Omental fat pad (tissue), 4 donors: ENCODE data around the gene PKM. TPM values are rescaled to one million over a fixed set of nuclear protein-coding genes. Genes with fewer than 3 reads are reported as not detected.

Experiments used
- ATAC-seq: fragments of 150-250 bp; one replicate; pipeline ENCODE4 v1.9.1; 2016; ENCODE audit warnings: mild to moderate bottlenecking, moderate library complexity; ENCODE audit not compliant: low FRiP score
- DNase-seq: peaks from one replicate; pipeline ENCODE4 v3.0.0-alpha.2; 2019; ENCODE audit warnings: low spot score
- total RNA-seq, 4 donors: library from RNA; depleted of rRNA; stranded (reverse); fragments of >200 nt; gene quantifications; one replicate each; pipeline ENCODE4 v1.1.0, GENCODE V29; 2016
- TF ChIP-seq, protein P1 (sequence below), 3 donors: fragments of 450-650 bp; IDR thresholded peaks; one replicate each; pipeline ENCODE4 v1.5.1; 2016 to 2017; ENCODE audit warnings: antibody characterized with exemption in 3 of 3, mild to moderate bottlenecking in 3 of 3, moderate library complexity in 2 of 3

Gene PKM
- total RNA-seq, 4 donors from 2014 or later: 200 to 534 (median 205) TPM

DNA sequence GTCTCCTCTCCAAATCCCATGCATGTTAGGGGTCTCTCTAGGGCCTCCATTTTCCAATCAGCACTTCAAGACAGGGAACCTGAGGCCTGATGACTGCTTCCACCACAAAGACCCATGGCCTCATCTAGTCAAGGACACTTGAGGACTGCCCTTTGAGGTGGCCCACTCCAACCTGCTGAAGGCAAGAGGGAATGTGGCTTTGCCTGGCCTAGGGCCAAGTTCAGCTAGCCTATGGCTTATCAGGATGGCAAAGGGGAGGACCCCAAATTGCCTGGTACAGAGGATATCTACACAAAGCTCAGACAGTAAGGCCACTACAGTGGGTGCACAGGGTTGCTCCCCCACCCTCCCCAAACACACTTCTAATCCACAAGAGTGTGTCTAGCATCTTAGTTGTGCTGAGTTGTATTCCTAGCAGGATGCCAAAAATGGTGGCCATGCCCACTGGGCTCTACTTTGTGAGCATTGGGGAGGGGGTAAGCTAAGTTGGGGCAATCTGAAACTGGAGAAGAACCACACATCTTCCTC is 23.4 kb downstream of the PKM start:
- TF ChIP-seq, protein P1, sequence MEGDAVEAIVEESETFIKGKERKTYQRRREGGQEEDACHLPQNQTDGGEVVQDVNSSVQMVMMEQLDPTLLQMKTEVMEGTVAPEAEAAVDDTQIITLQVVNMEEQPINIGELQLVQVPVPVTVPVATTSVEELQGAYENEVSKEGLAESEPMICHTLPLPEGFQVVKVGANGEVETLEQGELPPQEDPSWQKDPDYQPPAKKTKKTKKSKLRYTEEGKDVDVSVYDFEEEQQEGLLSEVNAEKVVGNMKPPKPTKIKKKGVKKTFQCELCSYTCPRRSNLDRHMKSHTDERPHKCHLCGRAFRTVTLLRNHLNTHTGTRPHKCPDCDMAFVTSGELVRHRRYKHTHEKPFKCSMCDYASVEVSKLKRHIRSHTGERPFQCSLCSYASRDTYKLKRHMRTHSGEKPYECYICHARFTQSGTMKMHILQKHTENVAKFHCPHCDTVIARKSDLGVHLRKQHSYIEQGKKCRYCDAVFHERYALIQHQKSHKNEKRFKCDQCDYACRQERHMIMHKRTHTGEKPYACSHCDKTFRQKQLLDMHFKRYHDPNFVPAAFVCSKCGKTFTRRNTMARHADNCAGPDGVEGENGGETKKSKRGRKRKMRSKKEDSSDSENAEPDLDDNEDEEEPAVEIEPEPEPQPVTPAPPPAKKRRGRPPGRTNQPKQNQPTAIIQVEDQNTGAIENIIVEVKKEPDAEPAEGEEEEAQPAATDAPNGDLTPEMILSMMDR (IDR thresholded peaks at IDR 0.05): no peak
- no peak for DNase-seq
- no peak for ATAC-seq

DNA sequence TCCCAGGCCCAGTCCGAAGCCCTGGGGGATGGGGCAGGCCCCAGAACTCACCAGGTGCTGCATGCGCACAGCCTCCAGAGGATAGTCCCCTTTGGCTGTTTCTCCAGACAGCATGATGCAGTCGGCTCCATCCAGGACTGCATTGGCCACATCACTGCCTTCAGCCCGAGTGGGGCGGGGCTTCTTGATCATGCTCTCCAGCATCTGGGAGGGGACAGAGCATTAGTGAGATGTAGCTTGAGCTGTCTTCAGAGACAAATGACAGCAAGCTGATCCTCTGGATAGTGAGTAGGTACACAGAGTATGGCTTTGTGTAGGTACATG is 24.4 kb downstream of the PKM start:
- TF ChIP-seq, protein P1 (IDR thresholded peaks at IDR 0.05): no peak

DNA sequence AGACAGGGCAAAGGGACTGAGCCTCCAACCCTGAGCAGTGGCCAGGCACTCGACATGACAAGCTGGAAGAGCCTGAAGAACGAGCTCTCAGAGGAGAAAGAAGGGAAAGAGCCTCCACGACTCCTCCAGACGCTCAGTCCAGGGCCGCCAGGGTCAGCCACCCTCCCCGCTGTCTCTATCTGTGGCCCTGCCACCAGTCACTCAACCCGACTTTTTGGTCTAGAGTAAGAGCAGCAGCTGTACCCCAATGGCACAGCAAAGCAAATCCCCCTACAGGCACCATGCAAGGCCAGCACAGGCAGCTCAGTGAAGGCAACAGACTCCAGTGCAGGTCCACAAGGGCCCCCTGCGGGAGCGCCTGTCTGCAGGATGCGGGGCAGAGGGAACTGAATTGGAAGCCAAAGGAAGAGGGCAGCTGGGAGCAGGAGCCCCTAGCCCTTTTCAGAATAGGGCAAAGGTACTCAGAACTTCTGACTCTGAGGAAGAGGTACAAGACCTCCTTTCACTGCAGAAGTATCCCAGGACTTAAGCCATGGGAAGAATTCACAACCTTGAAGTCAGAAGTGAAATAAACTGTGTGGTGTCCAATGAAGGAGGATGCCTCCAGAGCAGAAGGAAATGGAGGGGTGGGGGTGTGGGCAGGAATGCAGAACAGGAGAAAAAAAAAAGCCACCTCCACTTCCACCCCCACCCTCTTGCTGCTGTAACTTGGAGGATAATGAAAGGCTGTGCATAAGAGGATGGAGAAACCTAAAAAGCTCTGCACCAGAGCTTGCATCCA is 24.9 kb downstream of the PKM start:
- DNase-seq: no peak

More for the DNA sequence above, 24.4 kb downstream of the PKM start:
- DNase-seq (no peak), ATAC-seq (no peak)

DNA sequence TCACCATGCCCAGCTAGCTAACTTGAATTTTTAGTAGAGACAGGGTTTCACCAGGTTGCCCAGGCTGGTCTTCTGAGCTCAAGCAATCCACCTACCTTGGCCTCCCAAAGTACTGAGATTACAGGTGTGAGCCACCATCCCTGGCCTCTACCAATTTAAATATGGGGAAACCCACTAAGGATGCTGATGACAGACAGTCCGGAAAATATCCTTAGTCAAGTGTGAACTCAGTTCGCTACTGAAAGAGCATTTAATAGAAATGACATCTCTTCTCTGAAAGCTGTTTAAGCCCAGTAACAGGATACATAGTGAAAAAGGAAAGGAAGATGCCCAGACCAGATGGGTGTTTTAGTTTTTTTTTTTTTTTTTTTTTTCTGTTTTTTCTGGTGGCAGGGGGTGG is 25.7 kb downstream of the PKM start:
- ATAC-seq (no peak), DNase-seq (no peak)

More for the DNA sequence above, 24.9 kb downstream of the PKM start:
- TF ChIP-seq, protein P1 (IDR thresholded peaks at IDR 0.05): no peak
- ATAC-seq: no peak

DNA sequence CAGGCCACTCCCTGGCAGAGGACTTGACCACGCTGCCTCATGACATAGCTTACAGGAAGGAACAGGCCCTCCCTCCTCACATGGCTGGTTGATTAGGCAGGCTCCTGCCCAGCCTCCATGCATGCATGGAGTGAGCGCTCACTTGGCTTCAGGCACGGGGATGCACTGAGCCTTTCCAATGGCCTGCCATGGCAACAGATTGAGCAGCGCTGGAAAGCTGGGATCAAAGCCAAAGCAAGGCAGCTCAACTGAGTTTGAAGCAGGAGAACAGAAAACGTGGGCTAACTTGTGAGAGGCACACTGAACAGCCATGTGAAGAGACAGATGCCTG is 27.5 kb downstream of the PKM start:
- ATAC-seq (peak; percentile 36), DNase-seq (no peak)
- TF ChIP-seq, protein P1 (IDR thresholded peaks at IDR 0.05): no peak

More for the DNA sequence above, 25.7 kb downstream of the PKM start:
- TF ChIP-seq, protein P1 (IDR thresholded peaks at IDR 0.05): no peak

DNA sequence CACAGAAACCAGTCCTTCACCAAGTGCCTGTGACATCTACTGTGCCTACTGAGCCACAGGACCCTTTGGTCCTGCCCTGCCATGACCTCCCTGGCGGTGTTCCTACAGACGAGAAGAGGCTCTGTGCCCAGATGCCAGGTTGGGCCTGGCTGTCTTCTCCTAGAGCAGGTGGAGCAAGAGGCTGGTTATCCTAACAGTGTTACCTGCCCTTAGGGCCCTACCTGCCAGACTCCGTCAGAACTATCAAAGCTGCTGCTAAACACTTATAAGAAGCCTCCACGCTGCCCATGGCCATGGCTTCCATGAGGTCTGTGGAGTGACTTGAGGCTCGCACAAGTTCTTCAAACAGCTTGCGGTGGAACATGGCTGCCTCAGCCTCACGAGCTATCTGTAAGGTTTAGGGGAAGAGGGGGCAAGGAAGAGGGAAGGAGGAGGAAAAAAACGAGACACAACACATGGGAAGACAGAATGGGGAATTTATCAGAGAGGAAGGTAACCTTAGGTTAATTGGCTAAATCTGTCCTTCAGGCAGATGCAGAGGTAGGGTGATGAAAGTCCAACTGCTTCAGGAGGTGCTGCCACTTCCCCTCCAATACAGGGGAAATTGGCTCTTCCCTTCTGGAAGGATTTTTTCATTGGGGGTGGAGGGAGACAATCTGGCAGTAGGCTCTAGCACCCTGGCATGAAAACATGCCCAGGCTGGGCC is 28.0 kb downstream of the PKM start:
- TF ChIP-seq, protein P1 (IDR thresholded peaks at IDR 0.05): no peak
- ATAC-seq (no peak), DNase-seq (no peak)
